Measurements from ENCODE around the gene RBL2.
"Not testable (repeated sequence)": the region's sequence is repeated elsewhere in the genome, so short reads cannot be mapped to it uniquely, and the experiment has no call there.

DNA sequence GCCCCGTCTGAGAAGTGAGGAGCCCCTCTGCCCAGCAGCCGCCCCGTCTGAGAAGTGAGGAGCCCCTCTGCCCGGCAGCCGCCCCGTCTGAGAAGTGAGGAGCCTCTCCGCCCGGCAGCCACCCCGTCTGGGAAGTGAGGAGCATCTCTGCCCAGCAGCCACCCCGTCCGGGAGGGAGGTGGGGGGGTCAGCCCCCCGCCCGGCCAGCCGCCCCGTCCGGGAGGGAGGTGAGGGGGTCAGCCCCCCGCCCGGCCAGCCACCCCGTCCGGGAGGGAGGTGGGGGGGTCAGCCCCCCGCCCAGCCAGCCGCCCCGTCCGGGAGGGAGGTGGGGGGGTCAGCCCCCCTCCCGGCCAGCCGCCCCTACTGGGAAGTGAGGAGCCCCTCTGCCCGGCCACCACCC, 105.1 kb downstream of the RBL2 start:
- TF ChIP-seq, protein P1, sequence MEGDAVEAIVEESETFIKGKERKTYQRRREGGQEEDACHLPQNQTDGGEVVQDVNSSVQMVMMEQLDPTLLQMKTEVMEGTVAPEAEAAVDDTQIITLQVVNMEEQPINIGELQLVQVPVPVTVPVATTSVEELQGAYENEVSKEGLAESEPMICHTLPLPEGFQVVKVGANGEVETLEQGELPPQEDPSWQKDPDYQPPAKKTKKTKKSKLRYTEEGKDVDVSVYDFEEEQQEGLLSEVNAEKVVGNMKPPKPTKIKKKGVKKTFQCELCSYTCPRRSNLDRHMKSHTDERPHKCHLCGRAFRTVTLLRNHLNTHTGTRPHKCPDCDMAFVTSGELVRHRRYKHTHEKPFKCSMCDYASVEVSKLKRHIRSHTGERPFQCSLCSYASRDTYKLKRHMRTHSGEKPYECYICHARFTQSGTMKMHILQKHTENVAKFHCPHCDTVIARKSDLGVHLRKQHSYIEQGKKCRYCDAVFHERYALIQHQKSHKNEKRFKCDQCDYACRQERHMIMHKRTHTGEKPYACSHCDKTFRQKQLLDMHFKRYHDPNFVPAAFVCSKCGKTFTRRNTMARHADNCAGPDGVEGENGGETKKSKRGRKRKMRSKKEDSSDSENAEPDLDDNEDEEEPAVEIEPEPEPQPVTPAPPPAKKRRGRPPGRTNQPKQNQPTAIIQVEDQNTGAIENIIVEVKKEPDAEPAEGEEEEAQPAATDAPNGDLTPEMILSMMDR (IDR thresholded peaks at IDR 0.05), result not testable (repeated sequence)
- not testable (repeated sequence) for TF ChIP-seq EZH2 (IDR thresholded peaks at IDR 0.05; ENCODE audit: borderline replicate concordance, insufficient read depth, low read depth, low read length, poor library complexity, severe bottlenecking)

Measured in B cell (primary cell).